CD4-positive, alpha-beta T cell (primary cell): ENCODE measurements around the gene BSND. TPM values are rescaled to one million over a fixed set of nuclear protein-coding genes. Genes with fewer than 3 reads are reported as not detected.

Experiments used
- ATAC-seq: fragments of 200-7000 bp; cut with Tn5 transposase; one replicate; pipeline ENCODE4 v1.10.0; 2022; ENCODE audit warnings: mild to moderate bottlenecking; ENCODE audit not compliant: poor library complexity
- CTCF ChIA-PET: fragments of 350-600 bp; sonication (Branson Sonifier 250); formaldehyde crosslinking; loops from one replicate; lab custom pipeline; 2021; ENCODE audit warnings: antibody characterized with exemption, inconsistent platforms; lab: Charles Lee
- POLR2A ChIA-PET: fragments of 350-600 bp; sonication (Branson Sonifier 250); formaldehyde crosslinking; loops from one replicate; lab custom pipeline; 2021; ENCODE audit warnings: antibody characterized with exemption, inconsistent platforms; lab: Charles Lee
- DNase-seq, 14 experiments: peaks; one replicate each; pipeline ENCODE4 v3.0.0-alpha.2; 2013 to 2020; ENCODE audit warnings: mixed read lengths in 2 of 14
- H3K27ac ChIP-seq, 2 donors: one replicate each; pipeline versions ENCODE4 v1.5.1 to v1.7.0; 2013; ENCODE audit warnings: low read length in 2 of 2, low read depth in 1 of 2, mild to moderate bottlenecking in 1 of 2
- H3K27me3 ChIP-seq, 2 experiments: 1 replicate in 1 of 2; 2 replicates in 1 of 2; pipeline versions ENCODE4 v1.6.1 to v1.7.0; 2013; ENCODE audit warnings: low read length in 2 of 2, control low read depth in 1 of 2, mild to moderate bottlenecking in 1 of 2, moderate library complexity in 1 of 2; ENCODE audit not compliant: insufficient read depth in 2 of 2, control insufficient read depth in 1 of 2
- H3K36me3 ChIP-seq: one replicate; pipeline ENCODE4 v1.6.1; 2013; ENCODE audit warnings: low read length, control low read depth; ENCODE audit not compliant: insufficient read depth
- H3K4me1 ChIP-seq: one replicate; pipeline ENCODE4 v1.6.1; 2013; ENCODE audit warnings: low read length, control low read depth; ENCODE audit not compliant: insufficient read depth
- H3K4me3 ChIP-seq: one replicate; pipeline ENCODE4 v1.5.1; 2013; ENCODE audit warnings: mild to moderate bottlenecking, low read length, moderate library complexity
- H3K9me3 ChIP-seq, 2 experiments: 1 replicate in 1 of 2; 2 replicates in 1 of 2; pipeline versions ENCODE4 v1.6.1 to v1.7.0; 2013; ENCODE audit warnings: low read length in 2 of 2, mild to moderate bottlenecking in 2 of 2, control low read depth in 1 of 2, moderate library complexity in 1 of 2; ENCODE audit not compliant: control insufficient read depth in 1 of 2, insufficient read depth in 1 of 2
- H3K27ac Mint-ChIP-seq: one replicate; pipeline ENCODE4 v1.8.0; 2020; ENCODE audit warnings: mixed read lengths
- H3K27me3 Mint-ChIP-seq: one replicate; pipeline ENCODE4 v1.8.0; 2021; ENCODE audit warnings: mixed read lengths
- H3K36me3 Mint-ChIP-seq: one replicate; pipeline ENCODE4 v1.8.0; 2021; ENCODE audit warnings: low read depth, mixed read lengths
- H3K4me1 Mint-ChIP-seq: one replicate; pipeline ENCODE4 v1.8.0; 2021; ENCODE audit warnings: low read depth, mixed read lengths
- H3K4me3 Mint-ChIP-seq: one replicate; pipeline ENCODE4 v1.8.0; 2020; ENCODE audit warnings: mild to moderate bottlenecking, mixed read lengths
- H3K9me3 Mint-ChIP-seq: one replicate; pipeline ENCODE4 v1.8.0; 2020; ENCODE audit warnings: mixed read lengths
- CTCF ChIP-seq: fragments of 200-600 bp; IDR thresholded peaks from one replicate; pipeline ENCODE4 v1.8.0; 2022; ENCODE audit warnings: antibody characterized with exemption, mild to moderate bottlenecking
- intact Hi-C, 2 experiments: fragments of 100-400 bp; cut with DNase I in 1 of 2; cut with micrococcal nuclease in 1 of 2; formaldehyde crosslinking; loops; one replicate each; pipeline versions ENCODE4 v1.15.1 to v1.9.0; 2023 to 2025; cut with DNase I, micrococcal nuclease
- total RNA-seq, 174 experiments: library from RNA in 2 of 174; stranded (reverse) in 2 of 174; gene quantifications; one replicate each; pipeline ENCODE4 v1.2.3 and lab custom pipeline; 2021 to 2026

BSND gene
- total RNA-seq, 2 experiments from 2014 or later = not detected

- no peak within 1 kb of the TSS for H3K4me3 Mint-ChIP-seq
- Histone ChIP-seq H3K36me3 (no peaks in the 10 kb centered on the region), H3K9me3 (peaks cover 0 to 11% of the 10 kb centered on the region in 2 experiments), H3K27me3 (peaks cover 26 to 61% of the 10 kb centered on the region in 2 experiments), H3K4me3 (no peak within 1 kb of the TSS), H3K27ac (no peak within 1 kb of the TSS), H3K4me1 (no peaks in the 10 kb centered on the region)
- POLR2A ChIA-PET = no interaction called here
- no peaks in the 10 kb centered on the region for H3K9me3 Mint-ChIP-seq
- H3K4me1 Mint-ChIP-seq = no peaks in the 10 kb centered on the region
- CTCF ChIA-PET = no interaction called here
- ATAC-seq (no peak), DNase-seq (no peak)
- no peaks in the 10 kb centered on the region for H3K36me3 Mint-ChIP-seq
- peaks cover 81% of the 10 kb centered on the region for H3K27me3 Mint-ChIP-seq
- intact Hi-C loops = no loop called here
- no peak within 1 kb of the TSS for H3K27ac Mint-ChIP-seq
- no peak for TF ChIP-seq CTCF
Observed at GRCh38 chr1:55039342-55040082, 40.8 kb downstream of the BSND start, which contains the start of gene PCSK9. TSS of gene PCSK9 (plus strand) at chr1:55039548. CDS start at chr1:55039838, 290 bp downstream.

DNA sequence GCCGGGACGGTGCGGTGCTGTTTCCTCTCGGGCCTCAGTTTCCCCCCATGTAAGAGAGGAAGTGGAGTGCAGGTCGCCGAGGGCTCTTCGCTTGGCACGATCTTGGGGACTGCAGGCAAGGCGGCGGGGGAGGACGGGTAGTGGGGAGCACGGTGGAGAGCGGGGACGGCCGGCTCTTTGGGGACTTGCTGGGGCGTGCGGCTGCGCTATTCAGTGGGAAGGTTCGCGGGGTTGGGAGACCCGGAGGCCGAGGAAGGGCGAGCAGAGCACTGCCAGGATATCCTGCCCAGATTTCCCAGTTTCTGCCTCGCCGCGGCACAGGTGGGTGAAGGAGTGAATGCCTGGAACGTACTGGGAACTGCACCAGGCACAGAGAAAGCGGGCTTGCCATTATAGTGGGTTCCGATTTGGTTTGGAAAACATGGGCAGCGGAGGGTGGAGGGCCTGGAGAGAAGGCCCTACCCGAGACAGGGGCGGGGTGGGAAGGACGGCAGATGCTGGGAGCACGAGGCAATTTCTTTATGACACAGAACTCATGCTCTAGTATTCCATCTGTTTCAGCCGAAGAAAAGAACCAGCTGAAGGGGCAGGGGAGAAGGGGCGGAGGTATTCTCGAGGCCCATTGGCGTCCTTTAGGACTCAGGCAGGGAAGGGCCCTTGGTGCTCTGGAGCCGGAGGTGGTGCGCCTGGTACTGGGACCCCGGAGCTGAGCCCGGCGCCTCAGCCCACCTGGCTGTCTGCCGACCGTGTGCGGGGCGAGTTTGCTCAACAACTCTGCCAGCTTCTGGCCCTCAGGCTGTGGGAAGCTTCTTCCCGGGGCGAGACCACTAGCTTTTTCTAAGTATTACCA lies 41.6 kb downstream of the BSND start:
- Mint-ChIP-seq H3K9me3 (no peaks in the 10 kb centered on the region), H3K4me3 (no peak overlapping the region), H3K27ac (no peak overlapping the region), H3K27me3 (peaks cover 74% of the 10 kb centered on the region), H3K4me1 (no peaks in the 10 kb centered on the region), H3K36me3 (no peaks in the 10 kb centered on the region)
- no peak for DNase-seq
- TF ChIP-seq CTCF = no peak
- no peak overlapping the region for H3K27ac ChIP-seq
- no peak for ATAC-seq
- POLR2A ChIA-PET = no interaction called here
- H3K9me3 ChIP-seq = peaks cover 0 to 11% of the 10 kb centered on the region in 2 experiments
- intact Hi-C loops = no loop called here
- H3K4me1 ChIP-seq = no peaks in the 10 kb centered on the region
- H3K27me3 ChIP-seq = peaks cover 26 to 54% of the 10 kb centered on the region in 2 experiments
- no peak overlapping the region for H3K4me3 ChIP-seq
- no peaks in the 10 kb centered on the region for H3K36me3 ChIP-seq
- CTCF ChIA-PET = no interaction called here

GRCh38 chr1:55040933-55041494 lies 42.3 kb downstream of the BSND start:
- no peak overlapping the region for H3K4me3 ChIP-seq
- Mint-ChIP-seq H3K27ac (no peak overlapping the region), H3K4me1 (no peaks in the 10 kb centered on the region), H3K9me3 (no peaks in the 10 kb centered on the region), H3K27me3 (peaks cover 67% of the 10 kb centered on the region), H3K36me3 (no peaks in the 10 kb centered on the region), H3K4me3 (no peak overlapping the region)
- ATAC-seq (no peak), DNase-seq (no peak)
- no peak overlapping the region for H3K27ac ChIP-seq
- no peak for TF ChIP-seq CTCF
- intact Hi-C loops = no loop called here
- H3K4me1 ChIP-seq = no peaks in the 10 kb centered on the region
- H3K9me3 ChIP-seq = peaks cover 0 to 11% of the 10 kb centered on the region in 2 experiments
- POLR2A ChIA-PET = no interaction called here
- H3K27me3 ChIP-seq = peaks cover 24 to 47% of the 10 kb centered on the region in 2 experiments
- CTCF ChIA-PET = no interaction called here
- no peaks in the 10 kb centered on the region for H3K36me3 ChIP-seq
